HCT116 (cell line): ENCODE measurements around the gene ITFG1. TPM values are rescaled to one million over a fixed set of nuclear protein-coding genes. Genes with fewer than 3 reads are reported as not detected.
A peak's percentile ranks its signal among the peaks of the same experiment; 100 is the strongest.

Experiments
- ATAC-seq: fragments of 200-7000 bp; cut with Tn5 transposase; 2 replicates; pipeline ENCODE4 v1.9.1; 2020; ENCODE audit warnings: mild to moderate bottlenecking, moderate library complexity
- BruUV-seq: library from RNA; stranded (reverse); fragments of 400-500 nt; replicated peaks from 2 replicates; lab custom pipeline; 2021; lab: Mats Ljungman, UMichigan
- CTCF ChIA-PET: fragments of 300-600 bp; sonication (Branson Sonifier 250); formaldehyde crosslinking; loops from one replicate; lab custom pipeline; 2021; ENCODE audit warnings: antibody characterized with exemption; lab: Charles Lee
- POLR2A ChIA-PET: fragments of 300-600, 350-600 bp; sonication (Branson Sonifier 250); formaldehyde crosslinking; loops from one replicate; lab custom pipeline; 2021; ENCODE audit warnings: antibody characterized with exemption; lab: Charles Lee
- RAD21 ChIA-PET, 2 experiments: fragments of 300-600 bp; sonication (Branson Sonifier 250); formaldehyde crosslinking; loops; one replicate each; lab custom pipeline; 2023; ENCODE audit warnings: low total read pairs in 2 of 2; ENCODE audit not compliant: uncharacterized antibody in 2 of 2, unreplicated experiment in 2 of 2, low non-redundant PET in 1 of 2; lab: Charles Lee
- DNase-seq: peaks from one replicate; pipeline ENCODE4 v3.0.0-alpha.2; 2010; ENCODE audit warnings: low read depth, low spot score
- H2AFZ ChIP-seq: fragments of 200-600 bp; shearing (Covaris generic), sonication (generic); 2 replicates; pipeline ENCODE4 v1.6.1; 2017; ENCODE audit warnings: low read depth, mixed run types, mixed read lengths, antibody characterized with exemption, low read length; ENCODE audit not compliant: poor library complexity, severe bottlenecking
- H3K27ac ChIP-seq: 2 replicates; pipeline ENCODE4 v1.5.1; 2012; ENCODE audit warnings: low read depth, low read length
- H3K27me3 ChIP-seq: fragments of 200-600 bp; sonication (generic); 2 replicates; pipeline ENCODE4 v1.6.1; 2016; ENCODE audit warnings: mixed run types, low read length, mixed read lengths; ENCODE audit not compliant: insufficient read depth
- H3K36me3 ChIP-seq, 2 experiments: fragments of 200-500 bp in 1 of 2; fragments of 200-600 bp in 1 of 2; sonication (Bioruptor generic) in 1 of 2; sonication (generic) in 1 of 2; 2 replicates each; pipeline versions ENCODE4 v1.5.1 to v1.6.1; 2014 to 2016; ENCODE audit warnings: low read length in 2 of 2, inconsistent platforms in 1 of 2, mixed read lengths in 1 of 2, mixed run types in 1 of 2; ENCODE audit not compliant: insufficient read depth in 2 of 2, control insufficient read depth in 1 of 2
- H3K4me1 ChIP-seq, 2 experiments: fragments of 200-600 bp in 1 of 2; sonication (generic) in 1 of 2; 2 replicates each; pipeline versions ENCODE4 v1.5.1 to v1.6.1; 2012 to 2017; ENCODE audit warnings: low read length in 2 of 2, inconsistent platforms in 1 of 2, mild to moderate bottlenecking in 1 of 2, mixed read lengths in 1 of 2, mixed run types in 1 of 2, moderate library complexity in 1 of 2; ENCODE audit not compliant: insufficient read depth in 2 of 2, control insufficient read depth in 1 of 2
- H3K4me2 ChIP-seq: fragments of 200-600 bp; sonication (generic); 2 replicates; pipeline ENCODE4 v1.6.1; 2017; ENCODE audit warnings: mixed run types, low read length, mixed read lengths
- H3K4me3 ChIP-seq, 2 experiments: fragments of 200-600 bp in 1 of 2; sonication (generic) in 1 of 2; replicated peaks in 1 of 2; 2 replicates each; pipeline ENCODE4 v1.5.1; 2011 to 2016; ENCODE audit warnings: low read length in 2 of 2, control low read depth in 1 of 2, low read depth in 1 of 2, mild to moderate bottlenecking in 1 of 2, mixed read lengths in 1 of 2, mixed run types in 1 of 2
- H3K79me2 ChIP-seq: fragments of 200-600 bp; sonication (generic); 2 replicates; pipeline ENCODE4 v1.6.1; 2017; ENCODE audit warnings: mild to moderate bottlenecking, mixed run types, low read length, moderate library complexity, mixed read lengths; ENCODE audit not compliant: insufficient read depth
- H3K9ac ChIP-seq: fragments of 200-600 bp; sonication (generic); 2 replicates; pipeline ENCODE4 v1.6.1; 2016; ENCODE audit warnings: low read length, mixed read lengths
- H3K9me2 ChIP-seq: fragments of 200-600 bp; sonication (generic), shearing (Covaris generic); 2 replicates; pipeline ENCODE4 v1.6.1; 2017; ENCODE audit warnings: mixed run types, mild to moderate bottlenecking, moderate library complexity; ENCODE audit not compliant: insufficient read depth
- H3K9me3 ChIP-seq, 2 experiments: fragments of 200-500 bp in 1 of 2; fragments of 200-600 bp in 1 of 2; sonication (Bioruptor generic) in 1 of 2; sonication (generic) in 1 of 2; 2 replicates each; pipeline ENCODE4 v1.6.1; 2014 to 2017; ENCODE audit warnings: low read length in 2 of 2, mixed read lengths in 2 of 2, inconsistent platforms in 1 of 2, low read depth in 1 of 2, mild to moderate bottlenecking in 1 of 2, mixed run types in 1 of 2, moderate library complexity in 1 of 2; ENCODE audit not compliant: control insufficient read depth in 1 of 2, insufficient read depth in 1 of 2
- H4K20me1 ChIP-seq: fragments of 200-600 bp; sonication (generic), shearing (Covaris generic); 2 replicates; pipeline ENCODE4 v1.6.1; 2017; ENCODE audit warnings: mixed run types, mild to moderate bottlenecking, moderate library complexity; ENCODE audit not compliant: insufficient read depth
- ELF1 ChIP-seq: IDR thresholded peaks from 2 replicates; pipeline ENCODE4 v1.6.1; 2012; ENCODE audit warnings: low read depth, borderline replicate concordance
- EZH2phosphoT487 ChIP-seq: fragments of 200-600 bp; IDR thresholded peaks from 2 replicates; pipeline ENCODE4 v1.6.1; 2018; ENCODE audit warnings: antibody characterized with exemption, borderline replicate concordance
- FOSL1 ChIP-seq: IDR thresholded peaks from 2 replicates; pipeline ENCODE4 v1.6.1; 2012; ENCODE audit warnings: low read depth
- SP1 ChIP-seq: IDR thresholded peaks from 2 replicates; pipeline ENCODE4 v1.6.1; 2012; ENCODE audit warnings: low read depth
- ZBTB33 ChIP-seq: IDR thresholded peaks from 2 replicates; pipeline ENCODE4 v1.6.1; 2011; ENCODE audit warnings: mild to moderate bottlenecking, low read length, moderate library complexity; ENCODE audit not compliant: insufficient replicate concordance; ENCODE audit errors: extremely low read depth
- ZFX ChIP-seq: fragments of 450-650 bp; IDR thresholded peaks from 2 replicates; pipeline ENCODE4 v1.6.1; 2017
- ZNF274 ChIP-seq: fragments of 200-500 bp; sonication (Bioruptor generic); IDR thresholded peaks from 2 replicates; pipeline ENCODE4 v1.6.1; 2014; ENCODE audit warnings: mild to moderate bottlenecking, low read depth, low read length, inconsistent platforms
- intact Hi-C: fragments of 100-400 bp; cut with micrococcal nuclease; formaldehyde crosslinking; loops from 2 replicates; pipeline ENCODE4 v1.10.0; 2022
- total RNA-seq: library from RNA; stranded (reverse); gene quantifications from one replicate; pipeline ENCODE4 v1.2.1, GENCODE V29; 2021; ENCODE audit not compliant: unreplicated experiment

ITFG1 gene
- total RNA-seq, 1 experiment from 2014 or later = 24.9 TPM

GRCh38 chr16:47503936-47504335, 43.1 kb upstream of the ITFG1 start:
- ChIA-PET CTCF (no interaction called here), RAD21 (no interaction called here)
- intact Hi-C loops = no loop called here
- no TSS peak for BruUV-seq
- Histone ChIP-seq H4K20me1 (no peaks in the 10 kb centered on the region), H3K9me2 (no peaks in the 10 kb centered on the region), H3K4me1 (no peaks in the 10 kb centered on the region), H3K9ac (no peak overlapping the region), H3K27me3 (no peaks in the 10 kb centered on the region), H3K36me3 (no peaks in the 10 kb centered on the region; a peak in 1 of 4 replicates), H3K4me2 (no peak overlapping the region), H3K9me3 (no peaks in the 10 kb centered on the region), H3K27ac (no peak overlapping the region), H2AFZ (no peak overlapping the region), H3K79me2 (no peaks in the 10 kb centered on the region), H3K4me3 (no peak overlapping the region)
- ATAC-seq (peak; percentile 60), DNase-seq (peak; percentile 3)
- TF ChIP-seq ZFX (no peak), FOSL1 (peak; percentile 42)
- TF ChIP-seq, all 23 proteins: peak for 1
- POLR2A ChIA-PET = no interaction called here

GRCh38 chr16:47499700-47500264, 38.9 kb upstream of the ITFG1 start:
- ChIA-PET RAD21 (no interaction called here), CTCF (no interaction called here), POLR2A (no interaction called here)
- Histone ChIP-seq H3K4me3 (no peak overlapping the region), H3K36me3 (no peaks in the 10 kb centered on the region; a peak in 1 of 4 replicates), H2AFZ (no peak overlapping the region), H3K9me3 (no peaks in the 10 kb centered on the region), H3K4me2 (no peak overlapping the region), H3K4me1 (no peaks in the 10 kb centered on the region), H3K27ac (no peak overlapping the region), H4K20me1 (no peaks in the 10 kb centered on the region)
- no peak for ATAC-seq
- no peak for TF ChIP-seq SP1
- no peak for TF ChIP-seq ZNF274
- no peak for TF ChIP-seq ELF1
- TF ChIP-seq ZBTB33 = no peak
- TF ChIP-seq FOSL1 = no peak
- no peak for TF ChIP-seq EZH2phosphoT487
- TF ChIP-seq, all 23 proteins: peak for 0
- Histone ChIP-seq H3K9ac (no peak overlapping the region), H3K79me2 (no peaks in the 10 kb centered on the region), H3K27me3 (no peaks in the 10 kb centered on the region), H3K9me2 (no peaks in the 10 kb centered on the region)
- BruUV-seq = no TSS peak
- intact Hi-C loops = no loop called here
- no peak for DNase-seq
